CD4-positive, alpha-beta T cell treated with Interleukin-17A for 1 hour (primary cell): Measurements from ENCODE around the gene UMODL1.

Experiments used
- DNase-seq: peaks from one replicate; pipeline ENCODE4 v3.0.0-alpha.2; 2020

The UMODL1 gene

GRCh38 chr21:42071146-42071737 lies at the start of gene UMODL1:
TSS of gene UMODL1 (plus strand) at chr21:42071317. CDS start at chr21:42071317, 0 bp downstream.
- DNase-seq, result no peak

- DNase-seq, result no peak
Observed at GRCh38 chr21:42021371-42022090, 49.6 kb upstream of the UMODL1 start.

DNA sequence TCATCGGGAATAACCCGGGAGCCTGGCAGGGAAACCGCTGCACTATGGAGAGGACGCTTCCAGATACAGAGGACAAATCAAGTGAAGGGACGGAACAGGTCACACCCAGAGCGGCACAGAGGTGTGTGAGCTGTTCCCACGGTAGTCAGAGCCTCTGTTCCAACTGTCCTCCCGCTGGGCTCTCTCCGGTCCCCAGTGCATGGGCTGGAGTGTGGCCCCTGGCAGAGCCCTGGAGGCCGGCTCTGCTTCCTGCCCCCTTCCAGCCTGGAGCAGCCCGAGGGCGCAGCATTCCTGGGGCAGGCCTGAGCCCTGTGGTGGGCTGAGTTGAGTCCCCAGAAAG lies 49.1 kb upstream of the UMODL1 start:
- DNase-seq, result no peak

- no peak for DNase-seq
Observed at GRCh38 chr21:42022906-42023305, 48.2 kb upstream of the UMODL1 start.

GRCh38 chr21:42025376-42026081 lies 45.6 kb upstream of the UMODL1 start:
- no peak for DNase-seq

- DNase-seq, result no peak
Observed at GRCh38 chr21:42026082-42026435, 45.1 kb upstream of the UMODL1 start.

DNA sequence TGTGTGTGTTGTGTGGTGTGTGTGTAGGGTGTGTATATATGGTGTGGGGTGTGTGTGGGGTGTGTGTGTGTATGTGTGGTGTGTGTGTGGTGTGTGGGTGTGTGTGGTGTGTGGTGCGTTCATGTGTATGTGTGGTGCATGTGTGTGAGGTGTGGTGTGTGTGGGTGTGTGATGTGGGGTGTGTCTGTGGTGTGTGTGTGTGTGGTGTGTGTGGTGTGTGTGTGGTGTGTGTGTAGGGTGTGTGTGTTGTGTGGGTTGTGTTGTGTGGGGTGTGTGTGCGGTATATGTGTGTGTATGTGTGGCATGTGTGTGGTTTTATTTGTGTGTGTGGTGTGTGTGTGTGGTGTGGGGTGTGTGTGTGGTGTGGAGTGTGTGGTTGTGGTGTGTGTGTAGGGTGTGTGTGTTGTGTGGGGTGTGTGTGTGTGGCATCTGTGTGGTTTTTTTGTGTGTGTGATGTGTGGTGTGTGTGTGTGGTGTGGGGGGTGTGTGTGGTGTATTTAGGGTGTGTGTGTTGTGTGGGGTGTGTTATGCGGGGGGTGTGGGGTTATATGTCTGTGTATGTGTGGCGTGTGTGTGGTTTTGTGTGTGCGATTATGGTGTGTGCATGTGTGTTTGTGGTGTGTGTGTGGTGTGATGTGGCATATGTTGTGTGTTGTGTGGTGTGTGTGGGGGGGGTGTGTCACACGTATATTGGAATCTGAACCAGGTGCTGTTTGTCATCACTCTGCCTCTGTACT lies 43.9 kb upstream of the UMODL1 start:
- DNase-seq, result no peak

DNA sequence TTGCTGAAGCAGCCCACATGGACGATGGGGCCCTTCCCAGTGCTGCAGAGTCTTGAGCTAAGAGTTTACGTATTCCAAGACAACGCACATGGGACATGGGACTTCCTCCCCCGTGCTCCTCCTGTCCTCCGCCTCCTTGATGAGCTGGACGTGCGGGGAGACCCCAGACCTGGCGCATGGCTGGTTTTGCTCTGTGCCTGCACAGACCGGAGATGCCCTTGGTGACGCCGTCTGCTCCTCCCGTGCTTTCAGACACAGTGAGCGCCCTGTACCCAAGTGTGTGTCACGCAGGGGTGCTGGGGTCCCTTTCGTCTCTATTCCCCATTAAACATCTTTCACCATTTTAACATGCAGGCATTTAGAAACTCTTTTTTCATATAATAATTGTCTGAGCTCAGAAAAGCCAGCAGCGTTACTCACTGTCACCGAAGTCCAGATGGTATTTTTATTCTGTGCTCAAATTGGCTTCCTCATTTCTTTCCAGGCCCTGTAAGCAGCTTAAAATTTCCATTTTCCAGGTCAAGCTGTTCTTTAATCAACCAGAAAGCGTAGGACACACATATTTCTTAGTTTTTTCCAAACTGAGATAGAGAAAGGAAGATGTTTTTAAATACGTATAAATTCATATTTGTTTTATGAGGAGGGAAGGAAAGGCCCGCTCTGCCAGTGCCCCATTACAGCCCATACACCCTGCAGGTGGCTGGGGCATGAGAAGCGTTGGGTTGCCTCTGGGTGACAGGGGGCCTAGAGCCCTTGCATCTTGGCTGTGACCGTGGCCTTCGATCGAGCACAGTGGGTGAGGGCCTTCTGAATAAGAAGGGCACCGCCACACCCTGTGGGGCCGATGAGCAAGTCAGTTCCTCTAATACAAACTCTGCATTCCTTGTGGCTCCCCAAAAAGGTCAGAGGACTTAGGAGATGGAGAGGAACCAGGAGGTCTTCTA lies 43.0 kb upstream of the UMODL1 start:
- DNase-seq, result no peak

GRCh38 chr21:42028766-42029425 lies 42.2 kb upstream of the UMODL1 start:
- DNase-seq, result no peak

DNA sequence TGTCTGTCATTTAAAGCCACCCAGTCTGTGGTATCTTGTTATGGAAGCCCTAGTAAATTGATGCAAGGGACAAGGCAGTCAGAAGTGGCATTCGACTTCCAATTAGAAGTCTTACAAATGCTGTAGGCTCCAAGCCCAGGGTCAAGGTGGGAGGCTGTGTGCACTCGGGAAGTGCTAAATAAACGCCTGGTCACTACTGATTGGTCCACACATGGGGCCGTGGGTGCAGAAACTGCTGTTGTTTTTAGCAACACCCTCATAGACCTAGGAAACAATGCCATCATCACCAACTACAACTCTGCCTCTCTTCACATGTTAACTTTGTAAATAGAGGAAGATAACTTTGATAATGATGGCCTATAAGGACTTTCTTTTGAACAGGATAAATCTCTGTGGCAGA lies 40.8 kb upstream of the UMODL1 start:
- DNase-seq, result no peak

DNA sequence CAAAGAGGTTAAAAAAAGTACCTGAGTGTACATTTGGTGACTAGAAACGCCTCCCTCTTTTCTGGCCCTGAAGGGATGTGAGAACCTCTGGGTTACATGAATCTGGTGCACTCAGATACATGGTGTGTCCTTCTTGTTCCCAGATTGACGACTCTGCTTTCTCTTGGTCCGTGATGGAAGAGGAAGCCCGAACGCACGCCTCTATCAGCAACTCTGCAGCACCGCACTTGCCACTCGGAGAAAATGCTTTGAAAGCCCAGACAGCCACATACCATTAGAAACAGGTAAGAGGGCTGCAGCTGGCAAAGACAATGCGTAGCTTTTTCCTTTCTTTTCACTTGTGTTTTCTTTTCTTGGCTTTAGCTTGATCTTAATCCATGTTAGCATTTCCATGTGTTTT lies 39.9 kb upstream of the UMODL1 start:
- DNase-seq, result no peak

- DNase-seq, result no peak
Observed at GRCh38 chr21:42031816-42032215, 39.3 kb upstream of the UMODL1 start.

DNA sequence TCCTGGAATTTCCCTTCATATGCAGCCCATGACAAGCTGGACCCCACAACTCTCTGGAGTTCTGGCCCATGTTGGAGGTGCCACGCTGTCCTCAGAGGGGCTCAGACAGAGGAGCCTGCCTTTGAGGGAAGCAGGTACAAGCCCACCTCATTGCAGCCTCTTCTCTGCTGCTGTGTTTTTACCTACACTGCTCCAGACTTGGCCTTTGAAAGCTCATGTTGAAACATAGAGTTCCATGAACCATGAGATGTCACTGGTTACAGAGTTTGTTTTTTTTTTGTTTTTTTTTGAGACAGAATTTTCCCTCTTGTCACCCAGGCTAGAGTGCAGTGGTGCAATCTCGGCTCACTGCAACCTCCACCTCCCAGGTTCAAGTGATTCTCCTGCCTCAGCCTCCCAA lies 38.9 kb upstream of the UMODL1 start:
- no peak for DNase-seq

- DNase-seq, result no peak
Observed at GRCh38 chr21:42032968-42033367, 38.1 kb upstream of the UMODL1 start.

GRCh38 chr21:42036313-42036712 lies 34.8 kb upstream of the UMODL1 start:
- DNase-seq, result no peak

- no peak for DNase-seq
Observed at GRCh38 chr21:42037516-42037915, 33.6 kb upstream of the UMODL1 start.

GRCh38 chr21:42037943-42038342 lies 33.2 kb upstream of the UMODL1 start:
- DNase-seq, result no peak

- DNase-seq, result no peak
Observed at GRCh38 chr21:42038393-42038792, 32.7 kb upstream of the UMODL1 start.

DNA sequence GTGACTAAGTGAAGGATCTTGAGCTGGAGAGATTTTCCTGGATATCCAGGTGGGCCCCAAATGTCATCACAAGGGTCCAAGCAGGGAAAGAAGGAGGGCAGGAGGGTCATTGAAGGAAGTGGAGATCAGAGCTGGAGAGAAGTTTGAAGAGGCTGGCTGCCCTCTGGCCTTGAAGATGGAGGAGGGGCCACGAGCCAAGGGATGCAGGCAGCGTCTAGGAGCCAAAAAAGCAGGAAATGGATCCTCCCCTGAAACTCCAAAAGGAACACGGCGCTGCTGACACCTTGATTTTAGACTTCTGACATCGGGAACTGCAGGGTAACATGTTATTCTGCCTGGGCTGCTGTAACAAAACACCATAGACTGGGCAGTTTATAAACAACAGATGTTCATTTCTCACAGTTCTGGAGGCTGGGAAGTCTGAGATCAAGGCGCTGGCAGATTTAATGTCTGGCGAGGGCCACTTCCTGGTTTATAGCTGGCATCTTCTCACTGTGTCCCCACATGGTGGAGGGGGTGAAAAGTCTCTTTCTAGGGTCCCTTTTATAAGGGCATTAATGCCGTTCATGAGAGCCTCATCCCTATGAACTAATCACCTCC lies 32.2 kb upstream of the UMODL1 start:
- DNase-seq, result no peak

- no peak for DNase-seq
Observed at GRCh38 chr21:42039470-42039901, 31.6 kb upstream of the UMODL1 start.

DNA sequence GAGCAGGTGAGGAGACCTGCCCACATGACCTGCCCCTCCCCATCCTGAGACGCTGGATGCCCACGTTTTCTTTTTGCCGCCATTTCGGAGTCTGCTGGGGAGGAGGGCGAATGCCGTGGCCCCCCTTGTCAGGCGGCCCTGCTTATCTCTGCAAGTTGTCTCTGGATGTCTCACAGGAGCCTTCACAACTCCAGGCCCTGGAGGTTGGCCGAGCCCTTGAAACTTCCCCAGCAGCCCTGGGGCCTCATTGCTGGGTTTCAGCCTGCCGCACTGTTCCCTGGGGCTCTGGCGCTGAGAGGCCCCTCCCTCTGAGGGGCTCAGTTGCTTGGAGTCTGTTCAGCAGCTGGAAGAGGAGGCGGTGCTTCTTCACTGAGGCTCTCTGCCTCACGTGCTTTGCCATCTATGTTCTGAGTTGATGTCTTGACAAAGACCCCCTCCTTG lies 31.2 kb upstream of the UMODL1 start:
- DNase-seq, result no peak
